HL-60/S4 treated with retinoic acid at 250 ng/mL for 4 days and 3 days (cell line): ENCODE results near the gene RAPGEF1.
"Not testable (repeated sequence)": the region's sequence is repeated elsewhere in the genome, so short reads cannot be mapped to it uniquely, and the experiment has no call there.

Source experiments
- in situ Hi-C: fragments of 300-500 bp; cut with MboI; formaldehyde crosslinking; loops from 2 replicates; pipeline ENCODE4 v1.7.0; 2022; ENCODE audit warnings: low sequenced_read_pairs

Gene RAPGEF1

GRCh38 chr9:131692612-131693562 is 47.0 kb downstream of the RAPGEF1 start:
- in situ Hi-C loops = no loop called here

GRCh38 chr9:131691969-131692611 is 47.8 kb downstream of the RAPGEF1 start:
- in situ Hi-C loops = no loop called here

GRCh38 chr9:131690941-131691573 is 48.8 kb downstream of the RAPGEF1 start:
- in situ Hi-C loops = no loop called here

- in situ Hi-C loops = no loop called here
Observed at GRCh38 chr9:131690462-131690861, 49.4 kb downstream of the RAPGEF1 start.

- in situ Hi-C loops = no loop called here
Observed at GRCh38 chr9:131688377-131688776, 51.5 kb downstream of the RAPGEF1 start.

GRCh38 chr9:131685753-131686706 is 53.8 kb downstream of the RAPGEF1 start:
- in situ Hi-C loops = no loop called here

GRCh38 chr9:131683094-131683493 is 56.8 kb downstream of the RAPGEF1 start:
- in situ Hi-C loops = not testable (repeated sequence)

- in situ Hi-C loops = no loop called here
Observed at GRCh38 chr9:131682261-131682660, 57.6 kb downstream of the RAPGEF1 start.

- in situ Hi-C loops = not testable (repeated sequence)
Observed at GRCh38 chr9:131681826-131682225, 58.0 kb downstream of the RAPGEF1 start.

- in situ Hi-C loops = not testable (repeated sequence)
Observed at GRCh38 chr9:131681108-131681507, 58.8 kb downstream of the RAPGEF1 start.

GRCh38 chr9:131679261-131680020 is 60.4 kb downstream of the RAPGEF1 start:
- in situ Hi-C loops = no loop called here

GRCh38 chr9:131678499-131679111 is 61.3 kb downstream of the RAPGEF1 start:
- in situ Hi-C loops = no loop called here

- in situ Hi-C loops = no loop called here
Observed at GRCh38 chr9:131677444-131678180, 62.3 kb downstream of the RAPGEF1 start.

- in situ Hi-C loops = no loop called here
Observed at GRCh38 chr9:131677049-131677443, 62.8 kb downstream of the RAPGEF1 start.

GRCh38 chr9:131676431-131676972 is 63.4 kb downstream of the RAPGEF1 start:
- in situ Hi-C loops = no loop called here

GRCh38 chr9:131675437-131676022 is 64.3 kb downstream of the RAPGEF1 start:
- in situ Hi-C loops = no loop called here

GRCh38 chr9:131674425-131675421 is 65.2 kb downstream of the RAPGEF1 start:
- in situ Hi-C loops = no loop called here
